Measurements from ENCODE around the gene CRELD2. TPM values are rescaled to one million over a fixed set of nuclear protein-coding genes. Genes with fewer than 3 reads are reported as not detected.
A peak's percentile ranks its signal among the peaks of the same experiment; 100 is the strongest.

The CRELD2 gene
- total and polyA plus RNA-seq, 5 donors = 21.8 to 40.0 (median 26.5) TPM

- ATAC-seq (no peak), DNase-seq (no peak)
- intact Hi-C loops (cut with DNase I) = no loop called here
- no peak overlapping the region for H3K27ac ChIP-seq (ENCODE audit: low read length)
- no peaks in the 10 kb centered on the region for H3K9me3 ChIP-seq (ENCODE audit: control insufficient read depth, low read length)
- no peaks in the 10 kb centered on the region for H3K4me1 ChIP-seq (ENCODE audit: control insufficient read depth, insufficient read depth, low read length)
- no peaks in the 10 kb centered on the region for H3K27me3 ChIP-seq (ENCODE audit: control insufficient read depth, insufficient read depth)
- WGBS = 94% methylated on average over 5 of the region's 5 CpGs
- no peak overlapping the region for H3K4me3 ChIP-seq (ENCODE audit: low read length)
Observed at GRCh38 chr22:49889071-49889470, 29.4 kb upstream of the CRELD2 start.

DNA sequence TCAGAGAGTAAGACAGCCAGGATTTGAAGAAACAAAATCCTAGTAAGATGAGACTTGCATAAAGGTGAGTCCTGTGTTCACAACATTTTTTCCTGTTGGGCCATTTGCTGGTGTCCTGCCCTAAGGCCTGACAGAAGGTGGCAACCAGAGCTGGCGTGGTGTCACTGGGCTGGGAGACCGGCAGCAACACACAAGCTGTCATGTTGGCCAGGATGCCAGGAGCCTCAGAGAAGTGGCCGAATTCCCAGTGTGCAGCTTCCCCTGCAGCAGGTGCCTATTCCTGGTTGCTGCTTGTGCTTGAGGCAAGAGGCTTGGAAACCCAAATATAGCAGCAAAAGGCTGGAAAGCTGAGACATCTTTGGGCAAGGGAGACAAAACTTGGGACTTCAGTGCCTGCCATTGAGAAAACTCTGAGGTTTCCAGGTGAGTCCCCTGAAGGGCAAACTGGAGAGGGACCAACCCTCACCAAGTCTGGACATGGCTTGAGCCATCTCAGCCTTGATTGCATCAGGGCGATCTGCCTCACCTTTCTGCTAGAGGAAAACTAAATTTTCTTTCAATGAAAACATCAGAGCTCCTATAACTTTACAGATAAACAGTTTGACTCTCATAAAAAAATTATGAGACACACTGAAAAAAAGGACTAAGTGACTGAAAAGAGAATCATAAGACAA is 26.1 kb upstream of the CRELD2 start:
- DNase-seq (peak in 1 of 3 donors; percentile 70), ATAC-seq (peak; percentile 40 to 80)
- Histone ChIP-seq H3K27me3 (ENCODE audit: control insufficient read depth, insufficient read depth) (no peaks in the 10 kb centered on the region), H3K4me3 (ENCODE audit: low read length) (no peak overlapping the region), H3K9me3 (ENCODE audit: control insufficient read depth, low read length) (no peaks in the 10 kb centered on the region), H3K4me1 (ENCODE audit: control insufficient read depth, insufficient read depth, low read length) (no peaks in the 10 kb centered on the region), H3K27ac (ENCODE audit: low read length) (no peak overlapping the region)
- intact Hi-C loops (cut with DNase I) = no loop called here
- 85% methylated on average over 4 of the region's 4 CpGs for WGBS

- H3K4me1 ChIP-seq (ENCODE audit: control insufficient read depth, insufficient read depth, low read length) = no peaks in the 10 kb centered on the region
- DNase-seq (no peak), ATAC-seq (no peak)
- no peaks in the 10 kb centered on the region for H3K9me3 ChIP-seq (ENCODE audit: control insufficient read depth, low read length)
- no peak overlapping the region for H3K4me3 ChIP-seq (ENCODE audit: low read length)
- H3K27ac ChIP-seq (ENCODE audit: low read length) = no peak overlapping the region
- no peaks in the 10 kb centered on the region for H3K27me3 ChIP-seq (ENCODE audit: control insufficient read depth, insufficient read depth)
- intact Hi-C loops (cut with DNase I) = no loop called here
- 91% methylated on average over 4 of the region's 4 CpGs for WGBS
Observed at GRCh38 chr22:49893025-49893424, 25.4 kb upstream of the CRELD2 start.

- Histone ChIP-seq H3K9me3 (ENCODE audit: control insufficient read depth, low read length) (no peaks in the 10 kb centered on the region), H3K27me3 (ENCODE audit: control insufficient read depth, insufficient read depth) (no peaks in the 10 kb centered on the region), H3K4me3 (ENCODE audit: low read length) (no peak overlapping the region), H3K27ac (ENCODE audit: low read length) (no peak overlapping the region), H3K4me1 (ENCODE audit: control insufficient read depth, insufficient read depth, low read length) (no peaks in the 10 kb centered on the region)
- ATAC-seq = no peak
- 79% methylated on average over 8 of the region's 8 CpGs for WGBS
- no peak for DNase-seq
- intact Hi-C loops (cut with DNase I) = no loop called here
Observed at GRCh38 chr22:49894322-49895054, 23.9 kb upstream of the CRELD2 start.

GRCh38 chr22:49896201-49896600 is 22.2 kb upstream of the CRELD2 start:
- WGBS = 89% methylated on average over 5 of the region's 5 CpGs
- ATAC-seq (peak in 1 of 2 donors; percentile 17), DNase-seq (no peak)
- no peak overlapping the region for H3K27ac ChIP-seq (ENCODE audit: low read length)
- H3K4me3 ChIP-seq (ENCODE audit: low read length) = no peak overlapping the region
- intact Hi-C loops (cut with DNase I) = no loop called here
- H3K9me3 ChIP-seq (ENCODE audit: control insufficient read depth, low read length) = no peaks in the 10 kb centered on the region
- no peaks in the 10 kb centered on the region for H3K27me3 ChIP-seq (ENCODE audit: control insufficient read depth, insufficient read depth)
- no peaks in the 10 kb centered on the region for H3K4me1 ChIP-seq (ENCODE audit: control insufficient read depth, insufficient read depth, low read length)

DNA sequence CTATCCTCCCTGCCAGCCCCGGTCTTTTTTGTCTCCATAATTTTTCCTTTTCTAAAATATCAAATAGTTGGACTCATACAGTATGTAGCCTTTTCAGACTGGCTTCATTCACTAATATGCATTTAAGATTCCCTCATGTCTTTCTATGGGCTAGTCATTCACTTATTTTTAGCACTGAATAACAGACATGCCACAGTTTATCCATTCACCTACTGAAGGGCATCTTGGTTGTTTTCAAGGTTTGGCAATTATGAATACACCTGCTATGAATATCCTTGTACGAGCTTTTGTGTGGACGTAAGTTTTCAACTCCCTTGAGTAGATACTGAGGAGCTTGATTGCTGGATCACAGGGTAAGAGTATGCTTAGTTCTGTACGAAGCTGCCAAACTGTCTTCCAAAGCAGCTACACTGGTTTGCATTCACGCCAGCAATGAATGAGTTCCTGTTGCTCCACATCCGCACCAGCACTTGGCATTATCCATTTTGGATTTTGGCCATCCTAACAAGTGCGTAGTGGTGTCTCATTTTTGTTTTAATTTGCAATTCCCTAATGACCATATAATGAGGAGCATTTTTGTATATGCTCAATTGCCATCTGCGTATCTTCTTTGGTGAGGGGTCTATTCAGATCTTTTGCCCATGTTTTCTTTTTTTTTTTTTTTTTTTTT is 21.3 kb upstream of the CRELD2 start:
- H3K4me3 ChIP-seq (ENCODE audit: low read length) = no peak overlapping the region
- no peaks in the 10 kb centered on the region for H3K9me3 ChIP-seq (ENCODE audit: control insufficient read depth, low read length)
- 95% methylated on average over 8 of the region's 8 CpGs for WGBS
- H3K27ac ChIP-seq (ENCODE audit: low read length) = no peak overlapping the region
- H3K4me1 ChIP-seq (ENCODE audit: control insufficient read depth, insufficient read depth, low read length) = no peaks in the 10 kb centered on the region
- DNase-seq (no peak), ATAC-seq (no peak)
- no peaks in the 10 kb centered on the region for H3K27me3 ChIP-seq (ENCODE audit: control insufficient read depth, insufficient read depth)
- intact Hi-C loops (cut with DNase I) = no loop called here

GRCh38 chr22:49899530-49899929 is 18.9 kb upstream of the CRELD2 start:
- Histone ChIP-seq H3K27ac (ENCODE audit: low read length) (no peak overlapping the region), H3K9me3 (ENCODE audit: control insufficient read depth, low read length) (no peaks in the 10 kb centered on the region), H3K4me3 (ENCODE audit: low read length) (no peak overlapping the region), H3K27me3 (ENCODE audit: control insufficient read depth, insufficient read depth) (no peaks in the 10 kb centered on the region), H3K4me1 (ENCODE audit: control insufficient read depth, insufficient read depth, low read length) (no peaks in the 10 kb centered on the region)
- DNase-seq (peak in 1 of 3 donors; percentile 22), ATAC-seq (no peak)
- WGBS = 89% methylated on average over 6 of the region's 6 CpGs
- intact Hi-C loops (cut with DNase I) = no loop called here

DNA sequence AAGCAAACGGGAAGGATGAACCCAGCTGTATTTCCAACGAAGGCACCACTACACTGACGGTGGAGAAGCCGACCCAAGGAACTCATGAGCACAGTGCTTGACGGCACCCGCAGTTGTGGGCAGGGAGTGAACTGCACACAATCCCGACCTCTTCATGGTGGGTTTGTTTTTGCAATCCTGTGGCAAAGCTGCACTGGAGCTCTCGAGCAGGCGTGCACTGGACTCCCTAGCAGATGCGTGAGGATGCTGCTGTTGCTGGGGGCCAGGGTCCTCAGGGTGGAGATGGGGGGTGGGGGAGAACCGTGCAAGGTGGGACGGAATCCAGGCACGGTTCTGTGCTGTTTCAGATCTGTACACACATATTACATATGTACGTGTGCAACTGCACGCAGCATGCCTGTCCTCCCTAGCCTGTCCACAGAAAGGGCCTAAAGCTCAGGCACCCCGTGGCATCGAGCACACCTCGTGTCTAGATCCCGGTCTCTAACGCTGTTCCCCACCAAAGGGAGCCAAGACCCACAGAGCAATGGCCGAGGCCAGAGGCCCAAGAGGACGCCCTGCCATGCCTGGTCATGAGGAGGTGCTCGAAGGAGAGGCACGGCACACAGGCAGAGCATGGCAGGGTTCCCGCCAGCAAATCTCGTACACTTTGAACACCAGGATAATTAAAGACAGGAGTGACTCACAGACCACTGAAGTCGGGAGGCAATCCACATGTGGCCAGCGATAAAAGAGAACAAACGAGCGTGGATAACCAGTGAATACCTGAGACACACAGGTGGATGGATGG is 17.8 kb upstream of the CRELD2 start:
- no peaks in the 10 kb centered on the region for H3K4me1 ChIP-seq (ENCODE audit: control insufficient read depth, insufficient read depth, low read length)
- H3K27me3 ChIP-seq (ENCODE audit: control insufficient read depth, insufficient read depth) = no peaks in the 10 kb centered on the region
- ATAC-seq = peak; percentile 7
- H3K27ac ChIP-seq (ENCODE audit: low read length) = no peak overlapping the region
- peak in 1 of 3 donors; percentile 33 for DNase-seq
- WGBS = 88% methylated on average over 30 of the region's 30 CpGs
- H3K4me3 ChIP-seq (ENCODE audit: low read length) = no peak overlapping the region
- no peaks in the 10 kb centered on the region for H3K9me3 ChIP-seq (ENCODE audit: control insufficient read depth, low read length)
- intact Hi-C loops (cut with DNase I) = loop anchor here in 1 of 4 donors (10.0 kb wide), 1 partner anchor 136 kb away; no protein-coding TSS in a partner anchor

DNA sequence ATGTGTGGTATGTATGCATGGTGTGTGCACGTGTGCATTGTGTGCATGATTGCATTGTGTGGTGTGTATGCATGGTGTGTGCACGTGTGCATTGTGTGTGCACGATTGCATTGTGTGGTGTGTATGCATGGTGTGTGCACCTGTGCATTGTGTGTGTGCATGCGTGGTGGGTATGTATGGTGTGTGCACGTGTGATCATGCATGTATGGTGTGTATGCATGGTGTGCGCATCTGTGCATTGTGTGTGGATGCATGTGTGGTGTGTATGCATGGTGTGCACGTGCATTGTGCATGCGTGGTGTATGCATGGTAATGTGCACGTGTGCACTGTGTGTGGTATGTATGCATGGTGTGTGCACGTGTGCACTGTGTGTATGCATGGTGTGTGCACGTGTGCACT is 17.0 kb upstream of the CRELD2 start:
- ATAC-seq (no peak), DNase-seq (peak in 1 of 3 donors; percentile 2)
- 97% methylated on average over 11 of the region's 11 CpGs for WGBS
- Histone ChIP-seq H3K9me3 (ENCODE audit: control insufficient read depth, low read length) (no peaks in the 10 kb centered on the region), H3K4me3 (ENCODE audit: low read length) (no peak overlapping the region), H3K4me1 (ENCODE audit: control insufficient read depth, insufficient read depth, low read length) (no peaks in the 10 kb centered on the region), H3K27ac (ENCODE audit: low read length) (no peak overlapping the region), H3K27me3 (ENCODE audit: control insufficient read depth, insufficient read depth) (no peaks in the 10 kb centered on the region)
- intact Hi-C loops (cut with DNase I) = loop anchor here in 1 of 4 donors (10.0 kb wide), 1 partner anchor 137 kb away; no protein-coding TSS in a partner anchor

DNA sequence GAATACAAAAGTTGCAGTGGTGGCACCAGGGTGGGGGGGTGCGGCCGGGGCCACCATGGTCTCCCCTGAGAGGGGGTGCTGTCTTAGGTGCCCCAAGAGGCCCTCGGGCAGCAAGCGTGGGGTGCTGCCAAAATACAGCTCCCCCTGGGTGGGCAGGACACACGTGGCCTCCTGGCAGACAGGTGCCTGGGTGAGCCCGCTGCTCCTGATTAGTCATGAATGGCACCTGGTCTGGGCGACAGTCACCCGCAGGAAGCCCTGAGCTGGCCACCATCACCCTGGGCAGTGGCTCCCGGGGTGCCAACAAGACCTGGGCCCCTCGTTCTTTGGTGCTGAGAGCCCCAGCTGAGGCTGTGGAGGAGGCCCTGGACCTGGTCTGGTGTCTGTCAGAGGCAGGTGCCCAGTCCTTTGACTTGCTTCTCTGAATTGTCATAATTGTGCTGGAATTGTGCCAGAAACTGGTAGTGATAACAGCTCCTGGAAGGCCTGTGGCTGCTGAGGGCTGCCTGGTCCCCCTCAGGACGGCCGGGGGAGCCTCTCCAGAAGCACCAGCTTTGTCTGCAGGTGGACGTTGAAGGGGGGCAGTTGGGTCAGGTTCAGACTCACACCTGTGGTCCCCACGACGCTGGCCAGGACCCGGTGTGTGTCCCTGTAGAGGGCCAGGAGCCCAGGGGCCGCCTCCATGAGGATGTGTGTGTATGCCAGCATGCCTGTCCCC is 15.0 kb upstream of the CRELD2 start:
- no peaks in the 10 kb centered on the region for H3K27me3 ChIP-seq (ENCODE audit: control insufficient read depth, insufficient read depth)
- ATAC-seq = peak in 1 of 2 donors; percentile 18
- peak in 1 of 3 donors; percentile 58 for DNase-seq
- intact Hi-C loops (cut with DNase I) = loop anchor here in 1 of 4 donors (10.0 kb wide), 1 partner anchor 139 kb away; no protein-coding TSS in a partner anchor
- no peaks in the 10 kb centered on the region for H3K9me3 ChIP-seq (ENCODE audit: control insufficient read depth, low read length)
- H3K27ac ChIP-seq (ENCODE audit: low read length) = no peak overlapping the region
- H3K4me1 ChIP-seq (ENCODE audit: control insufficient read depth, insufficient read depth, low read length) = no peaks in the 10 kb centered on the region
- 77% methylated on average over 17 of the region's 17 CpGs for WGBS
- H3K4me3 ChIP-seq (ENCODE audit: low read length) = no peak overlapping the region
